Upper lobe of left lung (tissue), 6 donors: Measurements from ENCODE around the gene PRRG1. TPM values are rescaled to one million over a fixed set of nuclear protein-coding genes. Genes with fewer than 3 reads are reported as not detected.
"Not testable (repeated sequence)": the region's sequence is repeated elsewhere in the genome, so short reads cannot be mapped to it uniquely, and the experiment has no call there.

Experiments
- ATAC-seq, 2 donors: fragments of 200-7000 bp; cut with Tn5 transposase; one replicate each; pipeline ENCODE4 v1.9.1; 2022; ENCODE audit warnings: mild to moderate bottlenecking in 2 of 2, moderate library complexity in 2 of 2; ENCODE audit not compliant: low FRiP score in 2 of 2
- DNase-seq, 2 donors: peaks; one replicate each; pipeline ENCODE4 v3.0.0-alpha.2; 2019 to 2020
- H3K27ac ChIP-seq, 4 donors: fragments of 200-600 bp; sonication (generic); one replicate each; pipeline ENCODE4 v1.5.1; 2016 to 2019
- H3K27me3 ChIP-seq, 4 donors: fragments of 200-600 bp; sonication (generic); one replicate each; pipeline ENCODE4 v1.5.1; 2017 to 2019
- H3K36me3 ChIP-seq, 4 donors: fragments of 200-600 bp; sonication (generic); one replicate each; pipeline ENCODE4 v1.5.1; 2016 to 2019
- H3K4me1 ChIP-seq, 4 donors: fragments of 200-600 bp; sonication (generic); one replicate each; pipeline ENCODE4 v1.5.1; 2018 to 2019
- H3K4me3 ChIP-seq, 4 donors: fragments of 200-600 bp; sonication (generic); one replicate each; pipeline ENCODE4 v1.5.1; 2017 to 2019; ENCODE audit warnings: mild to moderate bottlenecking in 2 of 4, moderate library complexity in 1 of 4
- H3K9me3 ChIP-seq, 4 donors: fragments of 200-600 bp; sonication (generic); one replicate each; pipeline ENCODE4 v1.5.1; 2018 to 2019
- CTCF ChIP-seq, 6 experiments: fragments of 450-650 bp in 4 of 6; fragments of 200-600 bp in 2 of 6; sonication (generic) in 2 of 6; IDR thresholded peaks; one replicate each; pipeline ENCODE4 v1.5.1; 2016 to 2019; ENCODE audit warnings: antibody characterized with exemption in 6 of 6
- EP300 ChIP-seq, 4 donors: sonication (generic); formaldehyde crosslinking; IDR thresholded peaks; one replicate each; pipeline ENCODE4 v1.5.1; 2017; ENCODE audit warnings: antibody characterized with exemption in 4 of 4, control low read depth in 2 of 4
- POLR2A ChIP-seq, 4 donors: fragments of 450-650 bp; IDR thresholded peaks; one replicate each; pipeline ENCODE4 v1.5.1; 2016 to 2017; ENCODE audit warnings: antibody characterized with exemption in 4 of 4, mild to moderate bottlenecking in 2 of 4
- POLR2AphosphoS5 ChIP-seq, 2 donors: sonication (generic); formaldehyde crosslinking; IDR thresholded peaks; one replicate each; pipeline ENCODE4 v1.5.1; 2017; ENCODE audit warnings: antibody characterized with exemption in 2 of 2
- WGBS, 2 donors: methylation state at CpG; one replicate each; pipeline ENCODE4 v1.1.5; 2017 to 2018; 5-methylcytosine and 5-hydroxymethylcytosine counted together
- total RNA-seq, 6 donors: library from RNA; depleted of rRNA in 4 of 6; stranded (reverse); fragments of >200 nt in 4 of 6; gene quantifications; one replicate each; pipeline versions ENCODE4 v1.1.0 to v1.2.1, GENCODE V29; 2016 to 2021
- donor health status: DM: no; HTN: no; CAD: no; lungs with moderate emphysema.
- donor health status: DM: no; HTN: yes; CAD: no; lungs with severe emphysema.

PRRG1 gene
- total RNA-seq, result 10 to 100 TPM in 2 of 6 donors, 1 to 10 TPM in 4; 6.2 to 13.4 (median 9.2) TPM

GRCh38 chrX:37349221-37350033 is at the start of gene PRRG1:
PRRG1 (plus strand) TSS chrX:37349364; CDS start chrX:37406250, 56,886 bp downstream.
- Histone ChIP-seq H3K27me3 (no peaks in the 10 kb centered on the region), H3K4me1 (peaks cover 0 to 15% (median 0%) of the 10 kb centered on the region in 4 donors), H3K36me3 (no peaks in the 10 kb centered on the region), H3K27ac (peak within 1 kb of the TSS; percentile 80 to 87 (median 84)), H3K4me3 (peak within 1 kb of the TSS; percentile 53 to 70 (median 60)), H3K9me3 (peaks cover 0 to 8% (median 0%) of the 10 kb centered on the region in 4 donors)
- TF ChIP-seq EP300 (IDR thresholded peaks at IDR 0.05) (no peak), POLR2AphosphoS5 (IDR thresholded peaks at IDR 0.05) (peak in 1 of 2 donors; percentile 78), POLR2A (IDR thresholded peaks at IDR 0.05) (peak in 2 of 4 donors; percentile 41 to 60)
- peak; percentile 68 to 92 for DNase-seq
- 1 to 35% methylated on average over 22 to 55 of the region's 61 CpGs for WGBS, 2 donors
- peak; percentile 91 to 97 for ATAC-seq

GRCh38 chrX:37302569-37302968 is 46.6 kb upstream of the PRRG1 start:
- 22 to 42% methylated on average over 1 of the region's 1 CpG for WGBS, 2 donors
- Histone ChIP-seq H3K27ac (no peak overlapping the region), H3K9me3 (no peaks in the 10 kb centered on the region), H3K27me3 (no peaks in the 10 kb centered on the region), H3K36me3 (no peaks in the 10 kb centered on the region), H3K4me3 (no peak overlapping the region), H3K4me1 (no peaks in the 10 kb centered on the region)
- no peak for ATAC-seq
- peak in 5 of 6 experiments; percentile 13 to 28 (median 14) for TF ChIP-seq CTCF (IDR thresholded peaks at IDR 0.05)
- no peak for TF ChIP-seq EP300 (IDR thresholded peaks at IDR 0.05)
- no peak for TF ChIP-seq POLR2AphosphoS5 (IDR thresholded peaks at IDR 0.05)
- DNase-seq, result no peak

- H3K27ac ChIP-seq, H3K36me3 ChIP-seq, H3K4me3 ChIP-seq, DNase-seq, H3K9me3 ChIP-seq, ATAC-seq, H3K27me3 ChIP-seq, H3K4me1 ChIP-seq: not testable (repeated sequence)
- WGBS, 2 donors, result 76 to 95% methylated on average over 1 to 2 of the region's 2 CpGs
These were observed 43.9 kb upstream of the PRRG1 start for GRCh38 chrX:37305238-37305637.

GRCh38 chrX:37314531-37314930 is 34.6 kb upstream of the PRRG1 start:
- Histone ChIP-seq H3K4me3 (no peak overlapping the region), H3K4me1 (no peaks in the 10 kb centered on the region), H3K27ac (no peak overlapping the region), H3K9me3 (no peaks in the 10 kb centered on the region), H3K27me3 (no peaks in the 10 kb centered on the region), H3K36me3 (no peaks in the 10 kb centered on the region)
- TF ChIP-seq POLR2A (IDR thresholded peaks at IDR 0.05), result no peak
- TF ChIP-seq EP300 (IDR thresholded peaks at IDR 0.05), result no peak
- no peak for TF ChIP-seq CTCF (IDR thresholded peaks at IDR 0.05)
- TF ChIP-seq POLR2AphosphoS5 (IDR thresholded peaks at IDR 0.05), result no peak
- no peak for ATAC-seq
- no peak for DNase-seq

GRCh38 chrX:37315511-37316248 is 33.5 kb upstream of the PRRG1 start:
- no peak overlapping the region for H3K27ac ChIP-seq
- no peaks in the 10 kb centered on the region for H3K9me3 ChIP-seq
- WGBS, 2 donors, result 67 to 81% methylated on average over 4 of the region's 4 CpGs
- no peaks in the 10 kb centered on the region for H3K36me3 ChIP-seq
- H3K4me3 ChIP-seq, result no peak overlapping the region
- TF ChIP-seq POLR2A (IDR thresholded peaks at IDR 0.05) (no peak), POLR2AphosphoS5 (IDR thresholded peaks at IDR 0.05) (no peak), EP300 (IDR thresholded peaks at IDR 0.05) (no peak), CTCF (IDR thresholded peaks at IDR 0.05) (no peak)
- H3K4me1 ChIP-seq, result no peaks in the 10 kb centered on the region
- no peaks in the 10 kb centered on the region for H3K27me3 ChIP-seq
- ATAC-seq (no peak), DNase-seq (no peak)
